ENCODE results near the gene RNF169.

GRCh38 chr11:74871037-74871436 lies 122.4 kb downstream of the RNF169 start:
- TF ChIP-seq CTCF (IDR thresholded peaks at IDR 0.05) (no peak), POLR2A (IDR thresholded peaks at IDR 0.05) (no peak), POLR2AphosphoS5 (IDR thresholded peaks at IDR 0.05) (no peak)

Measured in breast epithelium (tissue), 3 donors.